ENCODE data around the gene KCNQ1.
A peak's percentile ranks its signal among the peaks of the same experiment; 100 is the strongest.

GRCh38 chr11:2401436-2401984 lies 43.3 kb upstream of the KCNQ1 start:
- TF ChIP-seq CTCF (conservative IDR thresholded peaks at IDR 0.05) (peak; percentile 22; the same call in 1 of the 2 replicates), EZH2 (IDR thresholded peaks at IDR 0.05; ENCODE audit: low read depth) (no peak)
